Inflammatory macrophage treated with lipopolysaccharide for 1 hour (primary cell): ENCODE data around the gene ZNF778.
A peak's percentile ranks its signal among the peaks of the same experiment; 100 is the strongest.
"Not testable (repeated sequence)": the region's sequence is repeated elsewhere in the genome, so short reads cannot be mapped to it uniquely, and the experiment has no call there.

Source experiments
- DNase-seq, 2 donors: peaks; one replicate each; pipeline ENCODE4 v3.0.0-alpha.2; 2020 to 2022

Gene ZNF778

GRCh38 chr16:89183463-89183862, 34.0 kb upstream of the ZNF778 start:
- no peak for DNase-seq

DNA sequence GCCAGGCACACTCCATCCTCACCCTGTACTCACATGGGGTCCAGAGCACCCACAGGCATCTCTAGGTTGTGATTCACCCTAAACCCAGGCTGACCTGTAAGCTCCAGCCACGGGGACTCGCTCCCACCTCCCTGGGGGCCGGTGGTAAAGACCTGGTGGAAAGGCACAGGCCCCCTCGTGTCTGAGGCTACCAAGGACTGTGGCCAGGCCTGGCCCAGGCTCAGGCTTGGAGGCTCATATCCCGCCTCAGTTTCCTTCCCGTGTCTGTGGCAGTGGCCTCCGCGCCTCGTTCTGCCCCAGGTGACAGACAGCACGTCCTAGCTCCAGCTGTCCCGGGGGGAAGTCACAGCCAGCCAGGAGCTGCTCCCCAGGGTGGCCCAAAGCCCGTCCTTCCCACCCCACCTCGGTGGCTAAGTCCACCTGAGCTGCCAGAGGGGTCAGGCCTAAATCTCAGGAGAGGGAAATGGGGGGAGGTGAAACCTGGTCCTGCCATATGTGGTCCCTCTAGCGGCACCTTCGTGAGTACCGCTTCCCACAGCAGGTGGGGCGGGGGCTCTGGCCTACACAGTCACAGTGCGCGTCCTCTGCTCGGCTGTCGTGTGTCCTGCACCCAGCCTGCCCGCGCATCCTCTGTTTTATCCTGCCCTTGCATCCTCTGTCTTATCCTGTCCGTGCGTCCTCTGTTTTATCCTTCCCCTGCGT, 33.4 kb upstream of the ZNF778 start:
- DNase-seq: no peak

- DNase-seq: no peak
Observed at GRCh38 chr16:89184677-89184932, 32.9 kb upstream of the ZNF778 start.

GRCh38 chr16:89184933-89185794, 32.3 kb upstream of the ZNF778 start:
- DNase-seq: no peak

- DNase-seq: not testable (repeated sequence)
Observed at GRCh38 chr16:89185887-89186592, 31.5 kb upstream of the ZNF778 start.

GRCh38 chr16:89186593-89187031, 30.9 kb upstream of the ZNF778 start:
- not testable (repeated sequence) for DNase-seq

GRCh38 chr16:89187032-89187769, 30.3 kb upstream of the ZNF778 start:
- DNase-seq: peak; percentile 28 to 47

- DNase-seq: peak in 1 of 2 donors; percentile 9
Observed at GRCh38 chr16:89187770-89188392, 29.6 kb upstream of the ZNF778 start.

DNA sequence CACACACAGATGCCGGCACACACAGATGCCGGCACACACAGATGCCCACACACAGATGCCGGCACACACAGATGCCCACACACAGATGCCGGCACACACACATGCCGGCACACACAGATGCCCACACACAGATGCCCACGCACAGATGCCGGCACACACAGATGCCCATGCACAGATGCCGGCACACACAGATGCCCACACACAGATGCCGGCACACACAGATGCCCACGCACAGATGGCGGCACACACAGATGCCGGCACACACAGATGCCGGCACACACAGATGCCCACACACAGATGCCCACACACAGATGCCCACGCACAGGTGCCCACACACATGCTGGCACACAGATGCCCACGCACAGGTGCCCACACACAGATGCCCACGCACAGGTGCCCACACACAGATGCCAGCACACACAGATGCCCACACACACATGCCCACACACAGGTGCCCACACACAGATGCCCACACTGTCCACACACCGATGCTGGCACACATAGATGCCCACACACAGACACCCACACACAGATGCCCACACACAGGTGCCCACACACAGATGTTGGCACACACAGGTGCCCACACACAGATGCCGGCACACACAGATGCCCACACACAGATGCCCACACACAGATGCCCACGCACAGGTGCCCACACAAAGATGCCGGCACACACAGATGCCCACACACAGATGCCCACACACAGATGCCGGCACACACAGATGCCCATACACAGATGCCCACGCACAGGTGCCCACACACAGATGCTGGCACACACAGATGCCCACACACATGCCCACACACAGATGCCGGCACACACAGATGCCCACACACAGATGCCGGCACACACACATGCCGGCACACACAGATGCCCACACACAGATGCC, 28.8 kb upstream of the ZNF778 start:
- DNase-seq: not testable (repeated sequence)

GRCh38 chr16:89189358-89190025, 28.0 kb upstream of the ZNF778 start:
- DNase-seq: no peak

DNA sequence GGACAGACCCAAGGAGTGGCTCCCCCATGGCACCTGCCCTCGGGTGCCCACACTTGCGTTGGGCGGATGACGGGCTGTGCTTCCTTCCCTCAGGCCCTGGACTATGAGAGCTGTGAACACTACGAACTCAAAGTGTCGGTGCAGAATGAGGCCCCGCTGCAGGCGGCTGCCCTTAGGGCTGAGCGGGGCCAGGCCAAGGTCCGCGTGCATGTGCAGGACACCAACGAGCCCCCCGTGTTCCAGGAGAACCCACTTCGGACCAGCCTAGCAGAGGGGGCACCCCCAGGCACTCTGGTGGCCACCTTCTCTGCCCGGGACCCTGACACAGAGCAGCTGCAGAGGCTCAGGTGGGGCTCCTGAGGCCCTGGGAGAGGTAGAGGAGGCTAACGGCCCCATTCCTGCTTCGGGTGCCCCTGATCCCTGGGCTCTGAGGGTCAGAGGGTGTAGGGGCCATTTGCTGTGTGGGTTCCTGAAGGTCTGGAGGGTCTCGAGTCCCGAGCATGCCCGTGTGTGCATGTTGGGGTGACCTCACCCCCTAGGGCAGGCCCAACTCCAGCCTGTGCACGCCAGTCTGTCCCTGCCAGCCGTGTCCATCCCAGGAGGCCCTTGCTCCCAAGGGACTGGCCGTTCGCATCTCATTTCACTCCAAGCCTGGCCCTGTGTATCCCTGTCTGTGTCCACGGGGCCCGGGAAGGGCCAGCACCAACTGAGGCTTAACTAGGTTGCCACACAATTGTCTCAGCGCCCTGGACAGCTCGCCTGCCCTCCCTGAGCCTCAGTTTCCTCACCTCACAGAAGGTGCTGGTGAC, 27.1 kb upstream of the ZNF778 start:
- DNase-seq: no peak

GRCh38 chr16:89191033-89191900, 26.2 kb upstream of the ZNF778 start:
- DNase-seq: no peak

DNA sequence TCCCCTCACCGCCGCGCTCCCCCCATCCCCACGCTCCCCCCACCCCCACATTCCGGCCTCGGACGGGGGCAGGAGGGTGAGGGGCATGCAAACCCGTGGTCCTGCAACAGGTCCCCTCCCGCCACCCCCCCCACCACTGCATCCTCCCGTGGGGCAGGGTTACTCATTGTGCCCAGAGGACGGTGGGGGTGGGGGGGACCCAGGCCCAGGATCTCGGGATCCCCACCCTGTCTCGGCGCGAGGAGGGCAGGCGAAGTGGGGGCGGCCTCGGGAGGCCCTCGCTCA, 25.7 kb upstream of the ZNF778 start:
- DNase-seq: no peak

GRCh38 chr16:89192186-89192955, 25.1 kb upstream of the ZNF778 start:
- DNase-seq: peak; percentile 60 to 89

- DNase-seq: peak in 1 of 2 donors; percentile 18
Observed at GRCh38 chr16:89192956-89193575, 24.4 kb upstream of the ZNF778 start.

DNA sequence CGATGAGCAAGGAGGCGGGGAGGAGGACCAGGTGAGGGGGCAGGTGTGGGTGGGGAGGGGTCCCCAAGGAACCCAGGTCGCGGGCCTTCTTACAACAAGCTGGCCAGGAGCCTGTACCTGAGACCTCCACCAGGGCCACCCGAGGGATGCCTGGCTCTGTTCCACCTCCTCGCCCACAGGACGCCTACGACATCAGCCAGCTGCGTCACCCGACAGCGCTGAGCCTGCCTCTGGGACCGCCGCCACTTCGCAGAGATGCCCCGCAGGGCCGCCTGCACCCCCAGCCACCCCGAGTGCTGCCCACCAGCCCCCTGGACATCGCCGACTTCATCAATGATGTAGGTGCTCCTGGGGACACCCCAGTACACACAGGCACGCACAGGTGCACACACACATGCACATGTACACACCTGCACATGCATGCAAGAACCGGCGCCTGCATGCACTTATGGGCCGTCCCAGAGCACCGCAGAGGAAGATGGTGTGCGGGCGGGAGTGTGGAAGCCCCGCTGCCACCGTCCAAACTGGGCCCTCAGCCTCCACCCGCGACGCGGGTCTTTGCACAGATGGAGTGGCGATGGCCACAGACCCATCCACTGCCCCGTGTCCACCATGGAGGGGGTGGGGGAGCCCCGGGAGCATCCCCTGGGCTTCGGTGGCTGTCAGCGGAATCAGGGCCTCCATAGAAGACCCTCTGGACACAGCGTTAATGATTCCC, 23.8 kb upstream of the ZNF778 start:
- no peak for DNase-seq
